Stimulated activated memory B cell treated with anti-CD40 and anti-IgM and Interleukin-4, amounts not matched to agents 10 μg/mL and 1 μg/mL and 100 μg/mL, for 72 hours (primary cell): ENCODE measurements around the gene DIP2A.
"Not testable (repeated sequence)": the region's sequence is repeated elsewhere in the genome, so short reads cannot be mapped to it uniquely, and the experiment has no call there.

Source experiments
- ATAC-seq: fragments of 150-1000 bp; cut with Tn5 transposase; 2 replicates; pipeline ENCODE4 v1.10.0; 2021
- H3K27ac Mint-ChIP-seq: one replicate; pipeline ENCODE4 v1.8.0; 2022; ENCODE audit warnings: mild to moderate bottlenecking, mixed read lengths
- H3K27me3 Mint-ChIP-seq: one replicate; pipeline ENCODE4 v1.8.0; 2022; ENCODE audit warnings: mixed read lengths
- H3K36me3 Mint-ChIP-seq: one replicate; pipeline ENCODE4 v1.8.0; 2022; ENCODE audit warnings: mixed read lengths
- H3K4me1 Mint-ChIP-seq: one replicate; pipeline ENCODE4 v1.8.0; 2022; ENCODE audit warnings: mixed read lengths
- H3K4me3 Mint-ChIP-seq: one replicate; pipeline ENCODE4 v1.8.0; 2022; ENCODE audit warnings: mild to moderate bottlenecking, moderate library complexity, mixed read lengths
- H3K9me3 Mint-ChIP-seq: one replicate; pipeline ENCODE4 v1.8.0; 2022; ENCODE audit warnings: mixed read lengths

Gene DIP2A

DNA sequence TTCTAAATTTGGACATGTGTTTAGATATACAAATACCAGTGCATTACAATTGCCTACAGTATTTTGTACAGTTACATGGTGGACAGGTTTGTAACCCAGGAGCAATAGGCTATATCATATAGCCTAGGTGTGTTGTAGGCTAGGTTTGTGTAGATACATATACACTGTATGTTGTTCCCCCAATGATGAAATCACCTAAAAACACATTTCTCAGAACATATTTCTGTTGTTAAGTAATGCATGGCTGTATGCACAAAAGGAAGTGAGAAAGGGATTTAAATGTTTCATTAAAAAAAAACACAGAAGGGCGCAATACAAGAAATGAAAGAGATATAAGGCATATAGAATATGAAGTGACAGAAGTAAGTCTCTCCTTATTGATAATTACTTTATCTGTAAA, 114.2 kb downstream of the DIP2A start:
- H3K27me3 Mint-ChIP-seq = no peaks in the 10 kb centered on the region
- H3K9me3 Mint-ChIP-seq = peaks cover 20% of the 10 kb centered on the region
- H3K4me3 Mint-ChIP-seq = no peak overlapping the region
- no peak overlapping the region for H3K27ac Mint-ChIP-seq
- ATAC-seq = no peak
- no peaks in the 10 kb centered on the region for H3K4me1 Mint-ChIP-seq
- peaks cover 71% of the 10 kb centered on the region for H3K36me3 Mint-ChIP-seq

DNA sequence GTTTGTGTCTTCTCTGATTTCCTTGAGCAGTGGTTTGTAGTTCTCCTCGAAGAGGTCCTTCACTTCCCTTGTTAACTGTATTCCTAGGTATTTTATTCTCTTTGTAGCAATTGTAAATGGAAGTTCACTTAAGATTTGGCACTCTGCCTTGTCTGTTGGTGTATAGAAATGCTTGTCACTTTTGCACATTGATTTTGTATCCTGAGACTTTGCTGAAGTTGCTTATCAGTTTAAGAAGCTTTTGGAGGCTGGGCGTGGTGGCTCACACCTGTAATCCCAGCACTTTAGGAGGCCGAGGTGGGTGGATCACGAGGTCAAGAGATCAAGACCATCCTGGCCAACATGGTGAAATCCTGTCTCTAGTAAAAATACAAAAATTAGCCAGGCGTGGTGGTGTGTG, 119.1 kb downstream of the DIP2A start:
- not testable (repeated sequence) for H3K27me3 Mint-ChIP-seq, ATAC-seq, H3K27ac Mint-ChIP-seq, H3K4me1 Mint-ChIP-seq, H3K4me3 Mint-ChIP-seq
- H3K9me3 Mint-ChIP-seq = peaks cover 34% of the 10 kb centered on the region
- peaks cover 76% of the 10 kb centered on the region for H3K36me3 Mint-ChIP-seq

DNA sequence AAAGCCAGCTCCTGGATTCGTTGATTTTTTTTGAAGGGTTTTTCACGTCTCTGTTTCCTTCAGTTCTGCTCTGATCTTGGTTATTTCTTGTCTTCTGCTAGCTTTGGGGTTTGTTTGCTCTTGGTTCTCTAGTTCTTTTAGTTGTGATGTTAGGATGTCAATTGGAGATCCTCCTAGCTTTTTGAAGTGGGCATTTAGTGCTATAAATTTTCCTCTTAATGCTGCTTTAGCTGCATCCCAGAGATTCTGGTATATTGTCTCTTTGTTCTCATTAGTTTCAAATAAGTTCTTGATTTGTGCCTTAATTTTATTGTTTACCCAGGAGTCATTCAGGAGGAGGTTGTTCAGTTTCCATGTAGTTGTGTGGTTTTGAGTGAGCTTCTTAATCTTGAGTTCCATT, 120.7 kb downstream of the DIP2A start:
- ATAC-seq, H3K27me3 Mint-ChIP-seq, H3K4me1 Mint-ChIP-seq, H3K4me3 Mint-ChIP-seq, H3K27ac Mint-ChIP-seq: not testable (repeated sequence)
- Mint-ChIP-seq H3K36me3 (peaks cover 65% of the 10 kb centered on the region), H3K9me3 (peaks cover 37% of the 10 kb centered on the region)

DNA sequence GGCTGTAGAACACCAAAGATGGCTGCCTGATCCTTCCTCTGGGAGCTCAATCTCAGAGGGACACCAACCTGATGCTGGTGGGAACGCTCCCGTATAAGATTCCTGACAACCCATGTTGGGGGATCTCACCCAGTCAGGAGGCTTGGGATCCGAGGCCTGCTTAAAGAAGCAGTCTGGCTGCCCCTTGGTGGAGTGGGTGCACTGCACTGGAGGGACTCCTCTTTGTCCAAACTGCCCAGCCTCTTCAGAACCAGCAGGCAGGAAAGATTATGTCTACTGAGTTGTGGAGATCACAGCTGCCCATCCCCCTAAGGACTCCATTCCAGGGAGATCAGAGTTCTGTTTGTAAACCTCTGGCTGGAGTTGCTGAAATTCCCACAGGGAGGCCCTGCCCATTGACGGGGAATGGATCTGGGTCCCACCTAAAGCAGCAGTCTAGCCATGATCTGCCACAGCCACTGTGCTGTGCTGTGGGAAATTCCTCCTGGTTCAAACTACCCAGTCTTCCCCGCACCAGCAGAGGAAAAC, 123.2 kb downstream of the DIP2A start:
- Mint-ChIP-seq H3K27ac (no peak overlapping the region), H3K4me3 (no peak overlapping the region), H3K36me3 (peaks cover 63% of the 10 kb centered on the region), H3K9me3 (peaks cover 42% of the 10 kb centered on the region), H3K27me3 (no peaks in the 10 kb centered on the region), H3K4me1 (no peaks in the 10 kb centered on the region)
- ATAC-seq = no peak

DNA sequence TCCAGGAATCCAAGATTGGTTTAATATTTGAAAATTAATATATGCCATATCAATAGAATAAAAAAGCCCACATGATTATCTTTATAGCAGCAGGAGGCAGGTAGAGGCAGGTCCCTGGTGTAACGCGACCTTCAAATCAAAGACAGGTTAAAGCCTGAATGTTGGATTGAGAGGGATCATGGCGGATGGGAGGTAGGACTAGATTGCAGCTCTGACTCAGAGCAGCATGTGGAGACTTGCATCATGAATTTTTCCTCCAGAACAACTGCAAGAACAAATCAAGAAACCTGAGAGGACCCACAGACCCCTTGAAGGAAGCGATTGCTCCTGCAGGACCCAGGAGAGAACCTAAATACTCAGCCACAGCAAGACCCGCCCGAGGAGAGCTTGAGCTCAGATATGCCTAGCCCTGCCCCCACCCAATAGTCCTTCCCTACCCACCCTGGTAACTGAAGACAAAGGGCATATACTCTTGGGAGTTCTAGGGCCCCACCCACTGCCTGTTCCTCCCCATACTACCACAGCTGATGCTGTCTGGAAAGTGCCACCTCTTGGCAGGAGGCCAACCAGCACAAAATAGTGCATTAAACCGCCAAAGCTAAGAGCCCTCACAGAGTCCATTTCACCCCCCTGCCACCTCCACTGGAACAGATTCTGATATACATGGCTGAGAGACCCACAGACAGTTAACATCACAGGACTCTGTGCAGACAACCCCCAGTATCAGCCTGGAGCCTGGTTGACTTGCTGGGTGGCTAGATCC, 126.7 kb downstream of the DIP2A start:
- no peak for ATAC-seq
- Mint-ChIP-seq H3K9me3 (peaks cover 38% of the 10 kb centered on the region), H3K27me3 (no peaks in the 10 kb centered on the region), H3K4me3 (no peak overlapping the region), H3K36me3 (peaks cover 30% of the 10 kb centered on the region), H3K4me1 (no peaks in the 10 kb centered on the region), H3K27ac (no peak overlapping the region)

DNA sequence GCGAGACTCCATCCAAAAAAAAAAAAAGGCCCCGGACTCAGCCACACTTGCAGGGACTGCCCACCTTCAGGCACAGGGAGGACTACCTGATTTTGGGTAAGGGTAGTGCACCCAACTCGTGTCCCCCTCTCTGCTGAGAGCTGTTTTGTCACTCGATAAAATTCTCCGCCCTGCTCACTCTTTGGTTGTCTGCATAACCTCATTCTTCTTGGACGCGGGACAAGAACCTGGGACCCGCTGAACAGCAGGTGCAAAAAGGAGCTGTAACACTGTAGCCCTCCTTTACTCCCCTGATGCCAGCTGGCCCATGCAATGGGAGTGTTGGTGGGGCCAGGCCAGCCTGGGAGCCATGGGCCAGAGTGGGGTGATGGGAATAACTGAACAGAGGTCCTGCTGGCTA, 135.6 kb downstream of the DIP2A start:
- Mint-ChIP-seq H3K27ac (no peak overlapping the region), H3K4me3 (no peak overlapping the region), H3K9me3 (peaks cover 24% of the 10 kb centered on the region), H3K27me3 (no peaks in the 10 kb centered on the region), H3K4me1 (no peaks in the 10 kb centered on the region), H3K36me3 (no peaks in the 10 kb centered on the region)
- no peak for ATAC-seq

DNA sequence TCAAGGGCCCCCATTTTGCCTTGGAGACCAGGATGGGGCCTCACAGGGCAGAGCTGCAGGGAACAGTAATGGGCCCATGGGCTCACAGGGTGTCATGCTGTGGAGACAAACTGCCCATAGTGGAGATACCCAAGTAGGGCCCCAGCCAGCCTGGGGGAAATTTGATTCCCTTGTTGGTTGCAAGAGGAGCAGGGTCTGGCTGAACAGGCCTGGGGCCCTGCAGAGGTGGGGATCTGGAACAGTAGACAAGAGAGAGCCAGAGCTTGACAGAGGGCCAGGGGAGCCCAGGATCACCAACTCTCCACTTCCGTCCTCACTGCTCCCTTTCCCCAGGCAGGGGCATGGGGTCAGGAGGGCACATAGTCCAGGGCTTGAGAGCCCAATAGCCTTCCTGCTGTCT, 137.5 kb downstream of the DIP2A start:
- Mint-ChIP-seq H3K36me3 (no peaks in the 10 kb centered on the region), H3K4me1 (no peaks in the 10 kb centered on the region), H3K27me3 (no peaks in the 10 kb centered on the region), H3K9me3 (peaks cover 15% of the 10 kb centered on the region), H3K27ac (no peak overlapping the region), H3K4me3 (no peak overlapping the region)
- no peak for ATAC-seq

DNA sequence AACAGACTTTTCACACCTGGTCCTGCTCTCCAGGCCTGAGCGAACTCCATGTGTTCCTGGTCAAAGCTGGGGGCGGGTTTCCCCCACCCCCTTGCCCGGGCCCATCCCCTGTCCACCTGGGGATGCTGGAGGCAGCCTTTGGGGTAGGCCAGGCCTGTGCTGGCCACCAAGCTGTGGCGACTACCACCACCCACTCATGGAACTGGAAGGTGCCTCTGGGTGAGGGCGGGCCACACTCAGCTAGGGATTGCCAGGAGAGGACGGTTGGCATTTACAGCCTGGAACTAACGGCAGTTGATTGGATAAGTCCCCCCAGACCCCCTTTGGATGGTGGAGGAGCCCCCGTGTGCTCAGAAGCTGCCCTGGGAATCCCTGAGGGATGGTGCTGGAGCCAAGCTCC, 138.3 kb downstream of the DIP2A start:
- peaks cover 10% of the 10 kb centered on the region for H3K9me3 Mint-ChIP-seq
- no peaks in the 10 kb centered on the region for H3K36me3 Mint-ChIP-seq
- no peak overlapping the region for H3K27ac Mint-ChIP-seq
- no peak overlapping the region for H3K4me3 Mint-ChIP-seq
- no peaks in the 10 kb centered on the region for H3K4me1 Mint-ChIP-seq
- H3K27me3 Mint-ChIP-seq = no peaks in the 10 kb centered on the region
- ATAC-seq = no peak

DNA sequence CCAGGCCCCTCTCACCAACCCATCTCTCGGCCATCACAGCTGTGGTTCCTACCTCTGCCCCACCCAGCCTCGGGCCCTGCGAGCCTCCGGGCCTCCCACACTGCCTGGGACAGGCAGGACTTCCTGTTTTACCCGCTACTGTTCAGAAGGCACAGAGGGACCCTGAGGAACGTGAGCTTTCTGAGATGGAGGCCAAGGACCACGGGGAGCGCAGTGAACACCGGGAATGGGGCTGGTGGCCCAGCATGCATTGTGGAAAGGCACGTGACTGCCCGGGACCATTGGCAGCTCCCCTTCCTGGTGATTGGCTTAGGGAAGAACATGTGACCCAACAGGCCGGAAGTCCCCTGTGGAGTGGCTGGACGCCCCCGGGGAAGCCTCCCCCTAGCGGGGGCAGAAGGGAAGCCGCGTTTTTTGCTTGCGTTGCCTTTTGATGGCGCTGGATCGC, 139.2 kb downstream of the DIP2A start:
- peaks cover 10% of the 10 kb centered on the region for H3K9me3 Mint-ChIP-seq
- H3K4me1 Mint-ChIP-seq = no peaks in the 10 kb centered on the region

DNA sequence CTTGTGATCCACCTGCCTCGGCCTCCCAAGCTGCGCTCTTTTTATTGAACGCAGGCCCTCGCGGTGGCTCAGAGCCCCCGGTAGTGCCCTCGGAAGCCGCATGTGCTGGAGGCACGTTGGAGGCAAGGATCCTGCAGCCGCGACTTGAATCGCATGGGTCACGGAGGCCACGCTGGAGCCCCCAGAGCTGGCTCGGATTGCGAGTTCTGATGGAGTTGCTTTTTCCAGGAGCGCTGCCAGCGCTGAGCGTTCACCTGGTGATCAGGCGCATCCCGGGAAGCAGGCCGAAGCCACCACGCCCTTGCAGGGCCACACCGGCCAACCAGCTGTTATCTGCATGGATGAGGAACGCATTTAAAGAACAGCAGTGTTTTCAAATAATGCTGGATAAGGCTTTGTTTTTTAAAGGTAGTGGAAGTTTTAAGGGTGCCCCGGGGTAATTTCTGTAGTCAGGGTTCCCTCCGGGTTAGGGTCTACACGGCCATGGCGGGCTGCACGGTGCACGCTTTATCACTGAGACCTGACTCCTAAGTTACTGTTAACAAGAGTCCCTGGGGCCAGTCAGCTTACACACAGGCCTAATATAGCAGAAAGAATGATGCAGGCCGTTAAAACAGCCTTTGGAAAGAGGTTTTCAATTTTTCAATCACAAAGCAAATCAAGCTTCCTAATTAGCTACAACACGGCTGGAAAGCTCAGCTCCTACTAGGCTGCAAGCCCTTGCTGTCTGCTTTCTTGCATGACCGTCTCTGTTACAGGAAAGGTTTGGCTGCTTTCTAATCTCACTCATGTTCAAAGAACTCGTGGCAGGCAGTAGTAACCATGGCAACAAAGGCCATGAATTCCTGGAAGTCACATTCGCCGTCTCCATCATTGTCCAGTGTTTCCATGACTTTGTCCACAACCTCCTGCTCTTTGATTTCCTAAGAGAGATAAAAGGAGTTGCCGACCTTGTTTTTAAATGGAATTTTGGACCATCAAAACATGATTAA, 140.2 kb downstream of the DIP2A start:
- H3K36me3 Mint-ChIP-seq = no peaks in the 10 kb centered on the region
- H3K9me3 Mint-ChIP-seq = peaks cover 3% of the 10 kb centered on the region
- no peak for ATAC-seq
- no peaks in the 10 kb centered on the region for H3K4me1 Mint-ChIP-seq
- H3K27me3 Mint-ChIP-seq = no peaks in the 10 kb centered on the region
- no peak overlapping the region for H3K27ac Mint-ChIP-seq
- no peak overlapping the region for H3K4me3 Mint-ChIP-seq

More for the DNA sequence above, 139.2 kb downstream of the DIP2A start:
- no peaks in the 10 kb centered on the region for H3K36me3 Mint-ChIP-seq
- no peak overlapping the region for H3K4me3 Mint-ChIP-seq
- ATAC-seq = no peak
- no peaks in the 10 kb centered on the region for H3K27me3 Mint-ChIP-seq
- no peak overlapping the region for H3K27ac Mint-ChIP-seq

DNA sequence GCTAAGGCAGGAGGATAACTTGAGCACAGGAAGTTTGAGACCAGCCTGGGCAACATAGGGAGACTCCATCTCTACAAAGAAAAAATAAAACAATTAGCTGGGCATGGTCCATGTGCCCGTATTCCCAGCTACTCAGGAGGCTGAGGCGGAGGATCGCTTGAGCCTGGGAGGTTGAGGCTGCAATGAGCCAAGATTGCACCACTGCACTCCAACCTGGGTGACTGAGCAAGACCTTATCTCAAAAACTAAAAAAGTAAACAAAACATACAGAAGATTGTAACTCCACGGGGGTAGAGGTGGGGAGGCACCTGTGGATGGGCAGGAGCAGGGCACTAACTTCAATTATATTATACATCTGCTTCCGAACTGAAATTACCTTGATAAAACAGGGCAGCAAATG, 141.6 kb downstream of the DIP2A start:
- Mint-ChIP-seq H3K9me3 (no peaks in the 10 kb centered on the region), H3K27ac (no peak overlapping the region), H3K4me3 (no peak overlapping the region), H3K4me1 (no peaks in the 10 kb centered on the region), H3K36me3 (no peaks in the 10 kb centered on the region), H3K27me3 (peaks cover 8% of the 10 kb centered on the region)
- ATAC-seq = no peak

DNA sequence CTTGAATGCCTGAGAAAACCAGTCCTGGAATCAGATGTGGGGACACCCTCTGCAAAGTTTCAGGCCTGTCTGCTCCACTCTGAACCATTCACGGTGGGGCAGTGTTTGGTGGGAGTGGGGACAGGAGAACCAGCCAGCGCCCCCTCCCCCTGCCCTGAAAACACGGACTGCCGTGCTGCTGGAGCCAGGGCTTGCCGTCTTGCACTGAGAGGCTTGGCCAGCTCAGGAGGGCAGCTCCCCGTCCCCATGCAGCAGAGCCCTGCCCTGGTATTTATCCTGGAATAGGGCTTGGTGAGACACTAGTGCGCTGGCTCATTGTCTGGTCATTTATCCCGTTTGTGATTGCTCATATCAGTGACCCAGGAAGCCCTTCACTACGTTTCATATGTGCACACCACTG, 142.3 kb downstream of the DIP2A start:
- no peaks in the 10 kb centered on the region for H3K9me3 Mint-ChIP-seq
- no peak overlapping the region for H3K4me3 Mint-ChIP-seq
- no peak for ATAC-seq
- H3K27ac Mint-ChIP-seq = no peak overlapping the region
- no peaks in the 10 kb centered on the region for H3K36me3 Mint-ChIP-seq
- H3K4me1 Mint-ChIP-seq = peaks cover 3% of the 10 kb centered on the region
- H3K27me3 Mint-ChIP-seq = peaks cover 8% of the 10 kb centered on the region

DNA sequence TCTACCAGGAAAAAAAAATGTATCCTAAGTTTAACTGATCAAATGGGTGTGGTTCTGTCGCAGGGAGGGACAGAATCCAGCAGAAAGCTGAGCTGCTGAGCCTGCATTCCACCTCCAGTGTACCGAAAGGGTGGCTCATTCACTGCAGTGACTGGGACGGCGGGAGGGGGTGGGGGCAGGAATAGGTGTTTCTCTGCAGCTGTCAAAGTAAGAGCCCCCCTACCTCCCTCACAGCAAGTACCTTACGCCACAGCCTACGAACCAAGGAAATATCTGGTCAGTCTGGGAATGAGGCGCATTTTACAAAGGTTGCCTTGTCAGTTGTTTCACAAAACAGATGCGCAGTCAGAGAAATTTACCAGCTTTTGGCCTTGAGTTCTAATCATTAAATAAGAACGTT, 144.5 kb downstream of the DIP2A start:
- H3K9me3 Mint-ChIP-seq = no peaks in the 10 kb centered on the region
- H3K27me3 Mint-ChIP-seq = peaks cover 21% of the 10 kb centered on the region
- H3K27ac Mint-ChIP-seq = no peak overlapping the region
- ATAC-seq = no peak
- no peaks in the 10 kb centered on the region for H3K36me3 Mint-ChIP-seq
- peaks cover 22% of the 10 kb centered on the region for H3K4me1 Mint-ChIP-seq
- H3K4me3 Mint-ChIP-seq = no peak overlapping the region

DNA sequence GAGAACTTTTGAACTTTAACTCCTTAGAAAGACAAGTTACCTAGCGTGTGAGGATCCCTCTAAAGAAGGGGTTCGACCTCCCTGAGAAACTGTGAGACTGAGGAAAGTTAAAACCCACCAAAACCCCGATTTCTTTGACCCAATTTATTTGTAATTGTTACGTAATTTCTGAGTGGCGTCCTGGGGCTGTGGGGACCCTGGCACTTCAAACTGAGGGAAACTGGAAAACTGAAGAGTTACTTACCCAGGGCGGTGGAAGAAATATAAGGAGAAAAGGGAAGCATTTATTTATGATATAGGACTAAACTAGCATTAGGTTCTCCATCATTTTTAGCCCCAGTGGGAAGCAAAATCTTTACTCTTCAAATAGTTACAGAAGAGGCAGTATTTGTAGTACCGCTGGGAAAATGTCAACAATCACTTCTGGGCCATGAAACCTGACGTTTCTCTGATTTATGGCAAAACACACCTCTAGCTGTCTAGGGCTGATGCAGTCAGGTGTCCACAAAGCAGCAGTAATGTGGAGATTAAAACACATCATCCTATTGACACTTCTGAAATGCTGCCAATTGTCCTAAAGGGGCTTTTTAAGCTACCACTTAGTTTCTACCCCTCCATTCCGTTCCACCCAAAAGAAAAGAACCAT, 145.8 kb downstream of the DIP2A start:
- H3K36me3 Mint-ChIP-seq = no peaks in the 10 kb centered on the region
- H3K9me3 Mint-ChIP-seq = no peaks in the 10 kb centered on the region
- peaks cover 34% of the 10 kb centered on the region for H3K4me1 Mint-ChIP-seq
- peaks cover 25% of the 10 kb centered on the region for H3K27me3 Mint-ChIP-seq
- ATAC-seq = no peak
- no peak overlapping the region for H3K27ac Mint-ChIP-seq
- no peak overlapping the region for H3K4me3 Mint-ChIP-seq
